AG10803 (cell line): ENCODE measurements around the gene MERTK.
A peak's percentile ranks its signal among the peaks of the same experiment; 100 is the strongest.

Experiments used
- DNase-seq: peaks from one replicate; pipeline ENCODE4 v3.0.0; 2010; ENCODE audit warnings: low read depth
- H3K4me3 ChIP-seq: 2 replicates; pipeline ENCODE4 v1.5.1; 2011; ENCODE audit warnings: mild to moderate bottlenecking, low read length, control low read depth
- CTCF ChIP-seq: conservative IDR thresholded peaks from 2 replicates; pipeline ENCODE4 v1.5.1; 2011; ENCODE audit warnings: mild to moderate bottlenecking, low read length, control low read depth, inconsistent platforms

Gene MERTK

GRCh38 chr2:112018846-112019245 is 120.4 kb downstream of the MERTK start:
- TF ChIP-seq CTCF, result no peak
- no peak for DNase-seq

GRCh38 chr2:112019569-112019982 is 121.2 kb downstream of the MERTK start:
- no peak overlapping the region for H3K4me3 ChIP-seq
- DNase-seq, result no peak
- TF ChIP-seq CTCF, result no peak

More at GRCh38 chr2:112018846-112019245, 120.4 kb downstream of the MERTK start:
- H3K4me3 ChIP-seq, result no peak overlapping the region

- peak; percentile 12; the same call in 1 of the 2 replicates for TF ChIP-seq CTCF
- DNase-seq, result no peak
- no peak overlapping the region for H3K4me3 ChIP-seq
These were observed 122.2 kb downstream of the MERTK start for GRCh38 chr2:112020561-112020960.

- no peak overlapping the region for H3K4me3 ChIP-seq
- no peak for TF ChIP-seq CTCF
- DNase-seq, result no peak
These were observed 122.9 kb downstream of the MERTK start for GRCh38 chr2:112021290-112021689.

- DNase-seq, result peak; percentile 18
- TF ChIP-seq CTCF, result no peak
- H3K4me3 ChIP-seq, result no peak overlapping the region
These were observed 123.4 kb downstream of the MERTK start for GRCh38 chr2:112021781-112022231.

- no peak for TF ChIP-seq CTCF
- no peak for DNase-seq
- H3K4me3 ChIP-seq, result no peak overlapping the region
These were observed 125.3 kb downstream of the MERTK start for GRCh38 chr2:112023707-112024106.

GRCh38 chr2:112024231-112024630 is 125.8 kb downstream of the MERTK start:
- DNase-seq, result no peak
- no peak for TF ChIP-seq CTCF

More at GRCh38 chr2:112024231-112024630, 125.8 kb downstream of the MERTK start:
- H3K4me3 ChIP-seq, result no peak overlapping the region
